ENCODE data around the gene DPP6.

DNA sequence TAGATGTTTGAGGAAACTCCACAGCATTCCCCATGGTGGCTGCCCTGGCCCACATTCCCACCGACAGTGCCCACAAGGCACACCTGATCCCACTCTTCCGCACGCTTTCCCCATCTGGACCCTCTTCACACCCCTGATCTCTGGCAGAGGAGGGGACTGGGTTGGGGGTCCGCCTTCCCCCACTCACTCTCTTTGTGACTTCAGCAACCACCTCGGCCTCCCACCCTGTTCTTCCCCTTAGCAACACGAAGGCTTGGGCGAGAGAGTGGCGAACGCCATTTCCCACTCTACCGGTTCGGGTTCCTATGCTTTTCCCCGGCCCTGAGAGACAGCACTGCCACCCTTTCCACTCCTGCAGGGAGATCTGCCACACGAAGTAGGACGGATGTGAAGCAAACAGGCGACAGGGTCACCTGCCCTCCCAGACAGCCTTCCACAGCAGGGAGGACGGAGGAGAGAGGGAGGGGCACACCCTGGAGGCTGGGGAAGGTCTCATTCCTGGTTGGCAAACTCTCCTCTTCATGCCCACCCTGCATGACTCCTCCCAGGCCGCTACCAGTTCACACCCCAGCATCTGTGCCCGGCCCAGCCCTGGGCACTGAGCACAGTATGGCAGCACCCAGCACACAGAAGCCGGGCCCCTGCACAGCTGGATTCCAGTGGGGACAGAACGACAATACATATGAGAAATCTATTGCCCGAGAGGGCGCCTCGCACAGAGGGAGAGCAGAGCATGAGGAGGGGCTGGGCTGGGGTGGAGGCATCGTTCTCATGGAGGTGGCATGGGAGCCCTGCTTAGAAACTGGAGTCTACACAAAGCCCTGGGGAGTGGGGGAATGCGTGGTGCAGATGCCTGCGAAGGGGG is 857.3 kb downstream of the DPP6 start:
- no peak for TF ChIP-seq EZH2 (IDR thresholded peaks at IDR 0.05; ENCODE audit: borderline replicate concordance, low read length)
- TF ChIP-seq, protein P1, sequence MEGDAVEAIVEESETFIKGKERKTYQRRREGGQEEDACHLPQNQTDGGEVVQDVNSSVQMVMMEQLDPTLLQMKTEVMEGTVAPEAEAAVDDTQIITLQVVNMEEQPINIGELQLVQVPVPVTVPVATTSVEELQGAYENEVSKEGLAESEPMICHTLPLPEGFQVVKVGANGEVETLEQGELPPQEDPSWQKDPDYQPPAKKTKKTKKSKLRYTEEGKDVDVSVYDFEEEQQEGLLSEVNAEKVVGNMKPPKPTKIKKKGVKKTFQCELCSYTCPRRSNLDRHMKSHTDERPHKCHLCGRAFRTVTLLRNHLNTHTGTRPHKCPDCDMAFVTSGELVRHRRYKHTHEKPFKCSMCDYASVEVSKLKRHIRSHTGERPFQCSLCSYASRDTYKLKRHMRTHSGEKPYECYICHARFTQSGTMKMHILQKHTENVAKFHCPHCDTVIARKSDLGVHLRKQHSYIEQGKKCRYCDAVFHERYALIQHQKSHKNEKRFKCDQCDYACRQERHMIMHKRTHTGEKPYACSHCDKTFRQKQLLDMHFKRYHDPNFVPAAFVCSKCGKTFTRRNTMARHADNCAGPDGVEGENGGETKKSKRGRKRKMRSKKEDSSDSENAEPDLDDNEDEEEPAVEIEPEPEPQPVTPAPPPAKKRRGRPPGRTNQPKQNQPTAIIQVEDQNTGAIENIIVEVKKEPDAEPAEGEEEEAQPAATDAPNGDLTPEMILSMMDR (conservative IDR thresholded peaks at IDR 0.05 in 1 of 2, IDR thresholded peaks at IDR 0.05 in 1 of 2; ENCODE audit: extremely low read depth in 1 of 2, insufficient read depth in 1 of 2, low read depth in 1 of 2, low read length in 2 of 2) = no peak
